Measurements from ENCODE around the gene ALG12.

Gene ALG12

GRCh38 chr22:49896201-49896600 lies 22.0 kb downstream of the ALG12 start:
- Mint-ChIP-seq H3K4me1 (peaks cover 4% of the 10 kb centered on the region), H3K9me3 (peaks cover 7% of the 10 kb centered on the region), H3K27me3 (no peaks in the 10 kb centered on the region), H3K4me3 (no peak overlapping the region), H3K36me3 (peaks cover 30% of the 10 kb centered on the region), H3K27ac (no peak overlapping the region)
- no peak for DNase-seq (ENCODE audit: low spot score in 2 of 2)
- ATAC-seq (ENCODE audit: low read depth), result no peak

GRCh38 chr22:49894322-49895054 lies 23.8 kb downstream of the ALG12 start:
- no peak overlapping the region for H3K4me3 Mint-ChIP-seq
- H3K9me3 Mint-ChIP-seq, result peaks cover 7% of the 10 kb centered on the region
- H3K36me3 Mint-ChIP-seq, result peaks cover 29% of the 10 kb centered on the region
- ATAC-seq (ENCODE audit: low read depth) (no peak), DNase-seq (ENCODE audit: low spot score in 2 of 2) (no peak)
- H3K4me1 Mint-ChIP-seq, result peaks cover 4% of the 10 kb centered on the region
- H3K27me3 Mint-ChIP-seq, result no peaks in the 10 kb centered on the region
- H3K27ac Mint-ChIP-seq, result no peak overlapping the region

- ATAC-seq (ENCODE audit: low read depth), result no peak
- Mint-ChIP-seq H3K4me3 (no peak overlapping the region), H3K27me3 (no peaks in the 10 kb centered on the region), H3K27ac (no peak overlapping the region), H3K4me1 (peaks cover 4% of the 10 kb centered on the region), H3K9me3 (peaks cover 7% of the 10 kb centered on the region), H3K36me3 (peaks cover 29% of the 10 kb centered on the region)
- no peak for DNase-seq (ENCODE audit: low spot score in 2 of 2)
These were observed 25.2 kb downstream of the ALG12 start for GRCh38 chr22:49893025-49893424.

- H3K4me1 Mint-ChIP-seq, result peaks cover 4% of the 10 kb centered on the region
- DNase-seq (ENCODE audit: low spot score in 2 of 2) (no peak), ATAC-seq (ENCODE audit: low read depth) (no peak)
- H3K9me3 Mint-ChIP-seq, result peaks cover 7% of the 10 kb centered on the region
- H3K27ac Mint-ChIP-seq, result no peak overlapping the region
- peaks cover 31% of the 10 kb centered on the region for H3K36me3 Mint-ChIP-seq
- H3K27me3 Mint-ChIP-seq, result no peaks in the 10 kb centered on the region
- H3K4me3 Mint-ChIP-seq, result no peak overlapping the region
These were observed 25.9 kb downstream of the ALG12 start for GRCh38 chr22:49892226-49892899.

- Mint-ChIP-seq H3K27me3 (no peaks in the 10 kb centered on the region), H3K27ac (no peak overlapping the region), H3K4me1 (no peaks in the 10 kb centered on the region), H3K36me3 (peaks cover 35% of the 10 kb centered on the region), H3K4me3 (no peak overlapping the region), H3K9me3 (no peaks in the 10 kb centered on the region)
- no peak for DNase-seq (ENCODE audit: low spot score in 2 of 2)
- no peak for ATAC-seq (ENCODE audit: low read depth)
These were observed 29.2 kb downstream of the ALG12 start for GRCh38 chr22:49889071-49889470.

- no peaks in the 10 kb centered on the region for H3K9me3 Mint-ChIP-seq
- DNase-seq (ENCODE audit: low spot score in 2 of 2) (no peak), ATAC-seq (ENCODE audit: low read depth) (no peak)
- no peak overlapping the region for H3K4me3 Mint-ChIP-seq
- peaks cover 44% of the 10 kb centered on the region for H3K36me3 Mint-ChIP-seq
- no peak overlapping the region for H3K27ac Mint-ChIP-seq
- H3K27me3 Mint-ChIP-seq, result no peaks in the 10 kb centered on the region
- H3K4me1 Mint-ChIP-seq, result no peaks in the 10 kb centered on the region
These were observed 30.5 kb downstream of the ALG12 start for GRCh38 chr22:49887702-49888101.

- no peak for DNase-seq (ENCODE audit: low spot score in 2 of 2)
- no peaks in the 10 kb centered on the region for H3K27me3 Mint-ChIP-seq
- peaks cover 3% of the 10 kb centered on the region for H3K4me1 Mint-ChIP-seq
- peaks cover 44% of the 10 kb centered on the region for H3K36me3 Mint-ChIP-seq
- ATAC-seq (ENCODE audit: low read depth), result no peak
- H3K4me3 Mint-ChIP-seq, result no peak overlapping the region
- H3K9me3 Mint-ChIP-seq, result no peaks in the 10 kb centered on the region
- H3K27ac Mint-ChIP-seq, result no peak overlapping the region
These were observed 31.2 kb downstream of the ALG12 start for GRCh38 chr22:49887064-49887451.

GRCh38 chr22:49886346-49887063 lies 31.7 kb downstream of the ALG12 start:
- ATAC-seq (ENCODE audit: low read depth), result no peak
- Mint-ChIP-seq H3K4me3 (no peak overlapping the region), H3K36me3 (peaks cover 41% of the 10 kb centered on the region), H3K9me3 (no peaks in the 10 kb centered on the region), H3K27ac (no peak overlapping the region), H3K27me3 (no peaks in the 10 kb centered on the region), H3K4me1 (peaks cover 4% of the 10 kb centered on the region)
- DNase-seq (ENCODE audit: low spot score in 2 of 2), result no peak

- Mint-ChIP-seq H3K4me1 (peaks cover 7% of the 10 kb centered on the region), H3K36me3 (peaks cover 36% of the 10 kb centered on the region), H3K27ac (no peak overlapping the region), H3K27me3 (no peaks in the 10 kb centered on the region), H3K4me3 (no peak overlapping the region), H3K9me3 (no peaks in the 10 kb centered on the region)
- no peak for ATAC-seq (ENCODE audit: low read depth)
- no peak for DNase-seq (ENCODE audit: low spot score in 2 of 2)
These were observed 32.4 kb downstream of the ALG12 start for GRCh38 chr22:49885881-49886280.

- no peak for ATAC-seq (ENCODE audit: low read depth)
- peaks cover 12% of the 10 kb centered on the region for H3K4me1 Mint-ChIP-seq
- H3K9me3 Mint-ChIP-seq, result no peaks in the 10 kb centered on the region
- no peak overlapping the region for H3K27ac Mint-ChIP-seq
- DNase-seq (ENCODE audit: low spot score in 2 of 2), result no peak
- no peaks in the 10 kb centered on the region for H3K27me3 Mint-ChIP-seq
- no peak overlapping the region for H3K4me3 Mint-ChIP-seq
- peaks cover 36% of the 10 kb centered on the region for H3K36me3 Mint-ChIP-seq
These were observed 33.0 kb downstream of the ALG12 start for GRCh38 chr22:49885281-49885680.

- DNase-seq (ENCODE audit: low spot score in 2 of 2) (no peak), ATAC-seq (ENCODE audit: low read depth) (no peak)
- Mint-ChIP-seq H3K4me1 (peaks cover 16% of the 10 kb centered on the region), H3K27ac (no peak overlapping the region), H3K4me3 (no peak overlapping the region), H3K36me3 (peaks cover 35% of the 10 kb centered on the region), H3K9me3 (no peaks in the 10 kb centered on the region), H3K27me3 (no peaks in the 10 kb centered on the region)
These were observed 33.6 kb downstream of the ALG12 start for GRCh38 chr22:49884503-49885260.

GRCh38 chr22:49884075-49884474 lies 34.2 kb downstream of the ALG12 start:
- H3K4me1 Mint-ChIP-seq, result peaks cover 16% of the 10 kb centered on the region
- ATAC-seq (ENCODE audit: low read depth), result no peak
- H3K36me3 Mint-ChIP-seq, result peaks cover 30% of the 10 kb centered on the region
- DNase-seq (ENCODE audit: low spot score in 2 of 2), result no peak
- H3K27me3 Mint-ChIP-seq, result no peaks in the 10 kb centered on the region
- no peaks in the 10 kb centered on the region for H3K9me3 Mint-ChIP-seq
- no peak overlapping the region for H3K27ac Mint-ChIP-seq
- no peak overlapping the region for H3K4me3 Mint-ChIP-seq

GRCh38 chr22:49883294-49883640 lies 35.0 kb downstream of the ALG12 start:
- ATAC-seq (ENCODE audit: low read depth) (no peak), DNase-seq (ENCODE audit: low spot score in 2 of 2) (no peak)
- H3K27ac Mint-ChIP-seq, result no peak overlapping the region
- no peaks in the 10 kb centered on the region for H3K9me3 Mint-ChIP-seq
- H3K4me1 Mint-ChIP-seq, result peaks cover 16% of the 10 kb centered on the region
- H3K36me3 Mint-ChIP-seq, result peaks cover 31% of the 10 kb centered on the region
- H3K4me3 Mint-ChIP-seq, result no peak overlapping the region
- no peaks in the 10 kb centered on the region for H3K27me3 Mint-ChIP-seq
